ENCODE results near the gene AP3B1.

DNA sequence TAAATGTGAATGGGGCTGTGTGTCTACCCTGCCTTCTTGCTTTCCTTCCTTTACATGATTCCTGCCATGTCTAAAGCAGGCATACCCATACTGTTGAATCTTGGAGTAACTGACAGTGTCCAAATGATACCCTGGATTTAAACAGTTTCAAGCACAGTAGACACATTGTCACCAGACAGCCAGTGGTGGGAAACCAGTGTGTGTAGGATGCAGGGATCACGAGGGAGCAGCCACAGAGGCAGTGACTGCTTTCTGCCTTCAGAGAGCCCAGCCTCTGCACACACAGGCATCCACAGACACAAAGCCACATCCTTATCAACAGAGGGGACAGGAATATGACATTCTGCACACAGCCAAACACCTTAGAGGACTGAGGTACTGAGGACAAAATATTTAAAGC, 334.2 kb downstream of the AP3B1 start:
- TF ChIP-seq EZH2 (IDR thresholded peaks at IDR 0.05; ENCODE audit: borderline replicate concordance, low read length) (no peak), CTCF (conservative IDR thresholded peaks at IDR 0.05 in 1 of 2, IDR thresholded peaks at IDR 0.05 in 1 of 2; ENCODE audit: extremely low read depth in 1 of 2, insufficient read depth in 1 of 2, low read depth in 1 of 2, low read length in 2 of 2) (no peak)
